ENCODE results near the gene PRND.

PRND gene

GRCh38 chr20:4697831-4698221, 23.9 kb upstream of the PRND start:
- H3K9me3 ChIP-seq (replicated peaks in 1 of 2; ENCODE audit: control insufficient read depth in 2 of 2, insufficient read depth in 1 of 2, low read depth in 1 of 2, low read length in 2 of 2) = no peaks in the 10 kb centered on the region
- no peak overlapping the region for H2AK5ac ChIP-seq (ENCODE audit: low read depth, low read length)
- H3K4me2 ChIP-seq (ENCODE audit: insufficient read depth, low read length, poor library complexity, severe bottlenecking) = no peak overlapping the region
- H3K27me3 ChIP-seq (ENCODE audit: control insufficient read depth in 3 of 3, insufficient read depth in 3 of 3, low read depth in 1 of 3, low read length in 3 of 3) = no peaks in the 10 kb centered on the region
- no peak overlapping the region for H2AFZ ChIP-seq (ENCODE audit: low read length)
- H3K27ac ChIP-seq (replicated peaks; ENCODE audit: low read length) = no peak overlapping the region
- peaks cover 4 to 14% of the 10 kb centered on the region in 2 donors for H3K4me1 ChIP-seq (ENCODE audit: control insufficient read depth in 2 of 2, insufficient read depth in 1 of 2, low read depth in 1 of 2, low read length in 2 of 2)
- H2BK12ac ChIP-seq (ENCODE audit: low read length) = no peak overlapping the region
- no peak overlapping the region for H3K4ac ChIP-seq (ENCODE audit: low read length)
- no peak overlapping the region for H4K91ac ChIP-seq (ENCODE audit: low read depth, low read length, poor library complexity)
- H2BK120ac ChIP-seq (ENCODE audit: low read depth, low read length) = no peak overlapping the region
- no peak for DNase-seq (ENCODE audit: low spot score)
- no peak overlapping the region for H3K18ac ChIP-seq (ENCODE audit: low read length)
- no peak overlapping the region for H3K23ac ChIP-seq (ENCODE audit: low read depth, low read length, poor library complexity)
- H3K4me3 ChIP-seq (ENCODE audit: low read length in 2 of 2) = no peak overlapping the region
- no peak overlapping the region for H2BK15ac ChIP-seq (ENCODE audit: low read length)
- no peak overlapping the region for H2BK5ac ChIP-seq (ENCODE audit: low read length)
- H3K14ac ChIP-seq (ENCODE audit: low read length) = no peak overlapping the region
- H4K8ac ChIP-seq (ENCODE audit: low read depth, low read length) = no peak overlapping the region
- WGBS, 2 donors (ENCODE audit: extremely low coverage in 2 of 2, insufficient read length in 2 of 2, insufficient replicate concordance in 1 of 2) = no CpG with 5 or more reads among the region's 2 CpGs
- no peaks in the 10 kb centered on the region for H3K79me1 ChIP-seq (ENCODE audit: low read depth, low read length)
- H3K9ac ChIP-seq (ENCODE audit: low read depth, low read length, poor library complexity) = no peak overlapping the region
- H3K36me3 ChIP-seq (replicated peaks in 1 of 2; ENCODE audit: control insufficient read depth in 2 of 2, insufficient read depth in 2 of 2, low read length in 2 of 2) = peaks cover 2 to 18% of the 10 kb centered on the region in 2 donors

DNA sequence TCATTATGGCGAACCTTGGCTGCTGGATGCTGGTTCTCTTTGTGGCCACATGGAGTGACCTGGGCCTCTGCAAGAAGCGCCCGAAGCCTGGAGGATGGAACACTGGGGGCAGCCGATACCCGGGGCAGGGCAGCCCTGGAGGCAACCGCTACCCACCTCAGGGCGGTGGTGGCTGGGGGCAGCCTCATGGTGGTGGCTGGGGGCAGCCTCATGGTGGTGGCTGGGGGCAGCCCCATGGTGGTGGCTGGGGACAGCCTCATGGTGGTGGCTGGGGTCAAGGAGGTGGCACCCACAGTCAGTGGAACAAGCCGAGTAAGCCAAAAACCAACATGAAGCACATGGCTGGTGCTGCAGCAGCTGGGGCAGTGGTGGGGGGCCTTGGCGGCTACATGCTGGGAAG, 22.5 kb upstream of the PRND start:
- Histone ChIP-seq H3K4ac (ENCODE audit: low read length) (no peak overlapping the region), H3K27ac (replicated peaks; ENCODE audit: low read length) (no peak overlapping the region), H4K8ac (ENCODE audit: low read depth, low read length) (no peak overlapping the region), H3K4me3 (ENCODE audit: low read length in 2 of 2) (no peak overlapping the region), H2BK120ac (ENCODE audit: low read depth, low read length) (no peak overlapping the region), H3K18ac (ENCODE audit: low read length) (no peak overlapping the region), H2AK5ac (ENCODE audit: low read depth, low read length) (no peak overlapping the region), H3K14ac (ENCODE audit: low read length) (no peak overlapping the region), H2BK5ac (ENCODE audit: low read length) (no peak overlapping the region), H3K9me3 (replicated peaks in 1 of 2; ENCODE audit: control insufficient read depth in 2 of 2, insufficient read depth in 1 of 2, low read depth in 1 of 2, low read length in 2 of 2) (no peaks in the 10 kb centered on the region), H3K36me3 (replicated peaks in 1 of 2; ENCODE audit: control insufficient read depth in 2 of 2, insufficient read depth in 2 of 2, low read length in 2 of 2) (peaks cover 2 to 18% of the 10 kb centered on the region in 2 donors), H3K9ac (ENCODE audit: low read depth, low read length, poor library complexity) (no peak overlapping the region), H3K4me2 (ENCODE audit: insufficient read depth, low read length, poor library complexity, severe bottlenecking) (no peak overlapping the region), H2AFZ (ENCODE audit: low read length) (no peak overlapping the region), H3K23ac (ENCODE audit: low read depth, low read length, poor library complexity) (no peak overlapping the region), H2BK12ac (ENCODE audit: low read length) (no peak overlapping the region), H2BK15ac (ENCODE audit: low read length) (no peak overlapping the region), H4K91ac (ENCODE audit: low read depth, low read length, poor library complexity) (no peak overlapping the region), H3K27me3 (ENCODE audit: control insufficient read depth in 3 of 3, insufficient read depth in 3 of 3, low read depth in 1 of 3, low read length in 3 of 3) (no peaks in the 10 kb centered on the region), H3K4me1 (ENCODE audit: control insufficient read depth in 2 of 2, insufficient read depth in 1 of 2, low read depth in 1 of 2, low read length in 2 of 2) (peaks cover 7 to 18% of the 10 kb centered on the region in 2 donors), H3K79me1 (ENCODE audit: low read depth, low read length) (no peaks in the 10 kb centered on the region)
- no peak for DNase-seq (ENCODE audit: low spot score)
- WGBS, 2 donors (ENCODE audit: extremely low coverage in 2 of 2, insufficient read length in 2 of 2, insufficient replicate concordance in 1 of 2) = no CpG with 5 or more reads among the region's 9 CpGs

- Histone ChIP-seq H3K4ac (ENCODE audit: low read length) (no peak overlapping the region), H3K23ac (ENCODE audit: low read depth, low read length, poor library complexity) (no peak overlapping the region), H3K9me3 (replicated peaks in 1 of 2; ENCODE audit: control insufficient read depth in 2 of 2, insufficient read depth in 1 of 2, low read depth in 1 of 2, low read length in 2 of 2) (no peaks in the 10 kb centered on the region), H3K36me3 (replicated peaks in 1 of 2; ENCODE audit: control insufficient read depth in 2 of 2, insufficient read depth in 2 of 2, low read length in 2 of 2) (peaks cover 2 to 18% of the 10 kb centered on the region in 2 donors), H4K8ac (ENCODE audit: low read depth, low read length) (no peak overlapping the region), H4K91ac (ENCODE audit: low read depth, low read length, poor library complexity) (no peak overlapping the region), H3K27ac (replicated peaks; ENCODE audit: low read length) (no peak overlapping the region), H2BK12ac (ENCODE audit: low read length) (no peak overlapping the region), H3K4me1 (ENCODE audit: control insufficient read depth in 2 of 2, insufficient read depth in 1 of 2, low read depth in 1 of 2, low read length in 2 of 2) (peaks cover 12 to 20% of the 10 kb centered on the region in 2 donors), H2BK15ac (ENCODE audit: low read length) (no peak overlapping the region), H2AFZ (ENCODE audit: low read length) (no peak overlapping the region), H2AK5ac (ENCODE audit: low read depth, low read length) (no peak overlapping the region), H3K27me3 (ENCODE audit: control insufficient read depth in 3 of 3, insufficient read depth in 3 of 3, low read depth in 1 of 3, low read length in 3 of 3) (no peaks in the 10 kb centered on the region), H3K14ac (ENCODE audit: low read length) (no peak overlapping the region), H3K79me1 (ENCODE audit: low read depth, low read length) (no peaks in the 10 kb centered on the region), H3K4me3 (ENCODE audit: low read length in 2 of 2) (no peak overlapping the region), H3K9ac (ENCODE audit: low read depth, low read length, poor library complexity) (no peak overlapping the region), H2BK120ac (ENCODE audit: low read depth, low read length) (no peak overlapping the region), H3K18ac (ENCODE audit: low read length) (no peak overlapping the region), H3K4me2 (ENCODE audit: insufficient read depth, low read length, poor library complexity, severe bottlenecking) (no peak overlapping the region), H2BK5ac (ENCODE audit: low read length) (no peak overlapping the region)
- no peak for DNase-seq (ENCODE audit: low spot score)
- WGBS, 2 donors (ENCODE audit: extremely low coverage in 2 of 2, insufficient read length in 2 of 2, insufficient replicate concordance in 1 of 2) = no CpG with 5 or more reads among the region's 3 CpGs
Measured at GRCh38 chr20:4699957-4700356, 21.8 kb upstream of the PRND start.

GRCh38 chr20:4702562-4703280, 19.0 kb upstream of the PRND start:
- WGBS, 2 donors (ENCODE audit: extremely low coverage in 2 of 2, insufficient read length in 2 of 2, insufficient replicate concordance in 1 of 2) = no CpG with 5 or more reads among the region's 7 CpGs
- Histone ChIP-seq H3K23ac (ENCODE audit: low read depth, low read length, poor library complexity) (no peak overlapping the region), H3K4me1 (ENCODE audit: control insufficient read depth in 2 of 2, insufficient read depth in 1 of 2, low read depth in 1 of 2, low read length in 2 of 2) (peaks cover 9% of the 10 kb centered on the region in 2 donors), H3K79me1 (ENCODE audit: low read depth, low read length) (no peaks in the 10 kb centered on the region), H3K4ac (ENCODE audit: low read length) (no peak overlapping the region), H2AFZ (ENCODE audit: low read length) (no peak overlapping the region), H2BK12ac (ENCODE audit: low read length) (no peak overlapping the region), H4K91ac (ENCODE audit: low read depth, low read length, poor library complexity) (no peak overlapping the region), H4K8ac (ENCODE audit: low read depth, low read length) (no peak overlapping the region), H3K36me3 (replicated peaks in 1 of 2; ENCODE audit: control insufficient read depth in 2 of 2, insufficient read depth in 2 of 2, low read length in 2 of 2) (peaks cover 2 to 18% of the 10 kb centered on the region in 2 donors), H2BK15ac (ENCODE audit: low read length) (no peak overlapping the region), H2AK5ac (ENCODE audit: low read depth, low read length) (no peak overlapping the region), H2BK5ac (ENCODE audit: low read length) (no peak overlapping the region), H3K4me2 (ENCODE audit: insufficient read depth, low read length, poor library complexity, severe bottlenecking) (no peak overlapping the region), H3K9me3 (replicated peaks in 1 of 2; ENCODE audit: control insufficient read depth in 2 of 2, insufficient read depth in 1 of 2, low read depth in 1 of 2, low read length in 2 of 2) (no peaks in the 10 kb centered on the region), H3K4me3 (ENCODE audit: low read length in 2 of 2) (no peak overlapping the region), H3K27ac (replicated peaks; ENCODE audit: low read length) (no peak overlapping the region), H3K18ac (ENCODE audit: low read length) (no peak overlapping the region), H3K9ac (ENCODE audit: low read depth, low read length, poor library complexity) (no peak overlapping the region), H3K27me3 (ENCODE audit: control insufficient read depth in 3 of 3, insufficient read depth in 3 of 3, low read depth in 1 of 3, low read length in 3 of 3) (no peaks in the 10 kb centered on the region), H3K14ac (ENCODE audit: low read length) (no peak overlapping the region), H2BK120ac (ENCODE audit: low read depth, low read length) (no peak overlapping the region)
- DNase-seq (ENCODE audit: low spot score) = no peak

Measured in neuronal stem cell (in vitro differentiated cells).